ENCODE measurements around the gene RABGAP1L. TPM values are rescaled to one million over a fixed set of nuclear protein-coding genes. Genes with fewer than 3 reads are reported as not detected.

The RABGAP1L gene
- total and polyA plus RNA-seq, 11 donors = 18.6 to 195 (median 98.4) TPM

DNA sequence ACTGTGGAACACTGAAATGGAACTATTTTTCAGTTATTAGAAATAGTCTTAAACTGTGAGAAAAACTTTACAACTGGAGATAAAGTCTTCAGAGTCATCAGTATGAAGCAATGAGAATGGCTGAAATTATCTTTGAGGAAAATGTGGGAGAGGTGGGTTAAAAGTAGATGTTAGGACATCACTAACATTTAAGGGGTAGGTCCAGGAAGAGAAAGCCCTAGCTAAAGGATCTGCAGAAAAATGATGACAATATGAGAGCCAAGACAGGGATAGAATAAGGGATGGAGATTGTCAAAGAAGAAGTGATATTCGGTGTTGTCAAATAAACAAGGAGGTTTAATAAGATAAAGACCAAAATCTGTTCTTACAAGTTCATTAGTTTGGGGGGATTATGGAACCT, 165.2 kb downstream of the RABGAP1L start:
- intact Hi-C loops (cut with DNase I) = no loop called here
- peaks cover 0 to 33% (median 4%) of the 10 kb centered on the region in 9 donors for H3K36me3 ChIP-seq
- H3K4me1 ChIP-seq = no peaks in the 10 kb centered on the region
- WGBS, 4 donors = 96 to 98% (median 97%) methylated on average over 1 of the region's 1 CpG
- peaks cover 0 to 53% (median 20%) of the 10 kb centered on the region in 12 donors for H3K9me3 ChIP-seq
- DNase-seq = no peak
- H3K4me3 ChIP-seq = no peak overlapping the region
- no peak overlapping the region for H3K27ac ChIP-seq
- TF ChIP-seq, protein P1, sequence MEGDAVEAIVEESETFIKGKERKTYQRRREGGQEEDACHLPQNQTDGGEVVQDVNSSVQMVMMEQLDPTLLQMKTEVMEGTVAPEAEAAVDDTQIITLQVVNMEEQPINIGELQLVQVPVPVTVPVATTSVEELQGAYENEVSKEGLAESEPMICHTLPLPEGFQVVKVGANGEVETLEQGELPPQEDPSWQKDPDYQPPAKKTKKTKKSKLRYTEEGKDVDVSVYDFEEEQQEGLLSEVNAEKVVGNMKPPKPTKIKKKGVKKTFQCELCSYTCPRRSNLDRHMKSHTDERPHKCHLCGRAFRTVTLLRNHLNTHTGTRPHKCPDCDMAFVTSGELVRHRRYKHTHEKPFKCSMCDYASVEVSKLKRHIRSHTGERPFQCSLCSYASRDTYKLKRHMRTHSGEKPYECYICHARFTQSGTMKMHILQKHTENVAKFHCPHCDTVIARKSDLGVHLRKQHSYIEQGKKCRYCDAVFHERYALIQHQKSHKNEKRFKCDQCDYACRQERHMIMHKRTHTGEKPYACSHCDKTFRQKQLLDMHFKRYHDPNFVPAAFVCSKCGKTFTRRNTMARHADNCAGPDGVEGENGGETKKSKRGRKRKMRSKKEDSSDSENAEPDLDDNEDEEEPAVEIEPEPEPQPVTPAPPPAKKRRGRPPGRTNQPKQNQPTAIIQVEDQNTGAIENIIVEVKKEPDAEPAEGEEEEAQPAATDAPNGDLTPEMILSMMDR (IDR thresholded peaks at IDR 0.05) = no peak
- TF ChIP-seq POLR2A (IDR thresholded peaks at IDR 0.05) = no peak
- ATAC-seq = no peak
- no peaks in the 10 kb centered on the region for H3K27me3 ChIP-seq

- H3K27ac ChIP-seq = no peak overlapping the region
- 62 to 84% (median 71%) methylated on average over 1 of the region's 1 CpG for WGBS, 4 donors
- DNase-seq (no peak), ATAC-seq (no peak)
- H3K9me3 ChIP-seq = peaks cover 0 to 53% (median 19%) of the 10 kb centered on the region in 12 donors
- peaks cover 0 to 30% (median 4%) of the 10 kb centered on the region in 9 donors for H3K36me3 ChIP-seq
- H3K4me3 ChIP-seq = no peak overlapping the region
- TF ChIP-seq, protein P1 (IDR thresholded peaks at IDR 0.05) = no peak
- TF ChIP-seq POLR2A (IDR thresholded peaks at IDR 0.05) = no peak
- no peaks in the 10 kb centered on the region for H3K27me3 ChIP-seq
- intact Hi-C loops (cut with DNase I) = no loop called here
- no peaks in the 10 kb centered on the region for H3K4me1 ChIP-seq
Measured at GRCh38 chr1:174324939-174325338, 165.6 kb downstream of the RABGAP1L start.

DNA sequence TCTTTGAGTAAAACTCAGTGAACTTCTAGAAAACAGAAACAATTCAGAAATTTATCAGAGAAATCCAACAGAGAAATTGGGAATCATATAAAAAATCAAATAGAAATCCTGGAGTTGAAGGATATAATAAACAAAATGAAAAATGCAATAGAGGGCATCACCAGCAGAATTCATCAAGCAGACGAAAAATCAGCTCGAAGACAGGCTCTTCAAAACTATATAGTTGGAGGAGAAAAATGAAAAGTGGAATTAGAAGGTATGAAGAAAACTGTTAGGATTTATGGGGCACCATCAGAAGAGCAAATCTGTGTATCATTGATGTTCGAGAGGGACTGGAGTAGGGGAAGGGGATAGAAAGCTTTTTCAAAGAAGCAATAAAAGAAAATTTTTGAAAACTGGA, 167.0 kb downstream of the RABGAP1L start:
- 96 to 99% (median 97%) methylated on average over 3 of the region's 3 CpGs for WGBS, 4 donors
- intact Hi-C loops (cut with DNase I) = no loop called here
- Histone ChIP-seq H3K36me3 (peaks cover 0 to 21% (median 4%) of the 10 kb centered on the region in 9 donors), H3K27ac (no peak overlapping the region), H3K27me3 (no peaks in the 10 kb centered on the region), H3K9me3 (peaks cover 0 to 39% (median 13%) of the 10 kb centered on the region in 12 donors), H3K4me1 (no peaks in the 10 kb centered on the region), H3K4me3 (no peak overlapping the region)
- TF ChIP-seq, protein P1 (IDR thresholded peaks at IDR 0.05) = no peak
- no peak for TF ChIP-seq POLR2A (IDR thresholded peaks at IDR 0.05)
- DNase-seq (no peak), ATAC-seq (no peak)

DNA sequence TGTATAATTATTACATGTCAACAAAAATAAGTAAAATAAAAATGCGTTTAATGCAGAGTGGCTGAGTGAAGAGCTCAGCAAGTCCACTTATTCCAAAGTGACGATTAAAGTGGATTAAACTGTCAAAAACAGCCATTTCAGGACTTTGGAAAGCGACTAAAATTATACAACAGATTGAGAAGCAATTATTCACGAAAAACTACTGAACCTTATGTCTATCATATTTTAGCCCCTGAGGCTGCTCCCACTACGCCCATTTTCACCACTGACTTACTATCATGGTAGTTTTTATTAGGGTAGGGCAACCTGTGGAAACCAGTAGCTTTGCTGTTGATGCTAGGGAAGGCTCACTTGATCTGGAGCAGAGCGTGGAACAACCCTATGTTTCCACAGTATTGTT, 174.1 kb downstream of the RABGAP1L start:
- TF ChIP-seq, protein P1 (IDR thresholded peaks at IDR 0.05) = no peak
- TF ChIP-seq POLR2A (IDR thresholded peaks at IDR 0.05) = no peak
- WGBS, 4 donors = 93 to 97% (median 95%) methylated on average over 6 of the region's 6 CpGs
- Histone ChIP-seq H3K9me3 (no peaks in the 10 kb centered on the region), H3K4me1 (peaks cover 0 to 10% (median 0%) of the 10 kb centered on the region in 12 donors), H3K27me3 (no peaks in the 10 kb centered on the region), H3K36me3 (no peaks in the 10 kb centered on the region), H3K27ac (no peak overlapping the region), H3K4me3 (no peak overlapping the region)
- no peak for ATAC-seq
- intact Hi-C loops (cut with DNase I) = no loop called here
- no peak for DNase-seq
